ENCODE measurements around the gene MGAT4C. TPM values are rescaled to one million over a fixed set of nuclear protein-coding genes. Genes with fewer than 3 reads are reported as not detected.

MGAT4C gene
- total RNA-seq (2022; extraction: Qiagen RNA extraction; ENCODE audit: low read depth) = 0.03 to 0.09 TPM (median 0.05 TPM) in 3 of 5 replicates, not detected in the others

DNA sequence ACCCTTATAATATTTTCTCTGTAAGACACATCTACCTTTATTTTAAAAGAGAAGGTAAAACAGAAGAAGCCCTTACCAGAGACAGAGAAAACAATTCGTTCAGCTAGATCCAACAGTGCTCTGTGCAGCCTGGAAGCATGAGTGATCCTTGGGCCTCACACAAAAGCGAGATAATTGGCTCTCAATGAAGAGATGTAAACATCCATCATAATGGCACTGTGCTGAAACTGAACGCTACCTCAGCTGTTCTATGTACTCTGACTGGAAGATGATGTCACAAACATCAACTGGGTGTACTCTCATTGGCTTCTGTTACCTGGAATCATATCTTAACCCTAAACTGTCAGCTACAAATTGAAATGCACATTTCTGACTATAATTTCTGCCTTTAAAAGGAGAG is at the start of gene MGAT4C:
MGAT4C (minus strand) TSS at position 229 of the 400 bp plus-strand sequence.

Data from A549 treated with CpdA at 1 μM for 4 hours (cell line).